ENCODE data around the gene RTL10.

- TF ChIP-seq POLR2A (IDR thresholded peaks at IDR 0.05): no peak
- TF ChIP-seq CTCF (IDR thresholded peaks at IDR 0.05): no peak
These were observed 2.7 kb upstream of the RTL10 start for GRCh38 chr22:19857382-19857781.

All from ovary (tissue), 3 donors.